Muscle layer of colon (tissue), 2 donors: ENCODE results near the gene SATB1.

Source experiments
- H3K27ac ChIP-seq: one replicate; pipeline ENCODE4 v1.7.0; 2013; ENCODE audit warnings: low read depth, mild to moderate bottlenecking, low read length, moderate library complexity
- H3K27me3 ChIP-seq, 2 donors: one replicate each; pipeline ENCODE4 v1.7.0; 2013; ENCODE audit warnings: low read length in 2 of 2, mild to moderate bottlenecking in 2 of 2; ENCODE audit not compliant: insufficient read depth in 2 of 2, control insufficient read depth in 1 of 2
- H3K36me3 ChIP-seq: one replicate; pipeline ENCODE4 v1.7.0; 2013; ENCODE audit warnings: mild to moderate bottlenecking, low read length; ENCODE audit not compliant: insufficient read depth
- H3K4me1 ChIP-seq: one replicate; pipeline ENCODE4 v1.7.0; 2013; ENCODE audit warnings: mild to moderate bottlenecking, low read length; ENCODE audit not compliant: insufficient read depth
- H3K4me3 ChIP-seq, 2 donors: one replicate each; pipeline ENCODE4 v1.7.0; 2013; ENCODE audit warnings: low read length in 2 of 2, low read depth in 1 of 2, mild to moderate bottlenecking in 1 of 2, moderate library complexity in 1 of 2
- H3K9ac ChIP-seq: one replicate; pipeline ENCODE4 v1.7.0; 2013; ENCODE audit warnings: low read length
- H3K9me3 ChIP-seq: one replicate; pipeline ENCODE4 v1.7.0; 2013; ENCODE audit warnings: mild to moderate bottlenecking, low read length
- donor health status: abdominal sarcoma.
- donor health status: Adenocarcinoma of cecum.

The SATB1 gene

GRCh38 chr3:18428991-18429745, 4.0 kb upstream of the SATB1 start:
- no peak overlapping the region for H3K4me3 ChIP-seq

GRCh38 chr3:18428036-18428435, 2.9 kb upstream of the SATB1 start:
- Histone ChIP-seq H3K9me3 (no peaks in the 10 kb centered on the region), H3K36me3 (no peaks in the 10 kb centered on the region), H3K9ac (no peak overlapping the region), H3K27ac (no peak overlapping the region), H3K27me3 (no peaks in the 10 kb centered on the region), H3K4me3 (no peak overlapping the region), H3K4me1 (peaks cover 9% of the 10 kb centered on the region)

More at GRCh38 chr3:18428991-18429745, 4.0 kb upstream of the SATB1 start:
- Histone ChIP-seq H3K27me3 (no peaks in the 10 kb centered on the region), H3K27ac (no peak overlapping the region), H3K9ac (no peak overlapping the region), H3K4me1 (peaks cover 9% of the 10 kb centered on the region), H3K9me3 (no peaks in the 10 kb centered on the region), H3K36me3 (no peaks in the 10 kb centered on the region)

- no peak overlapping the region for H3K9ac ChIP-seq
- H3K27ac ChIP-seq: no peak overlapping the region
- no peaks in the 10 kb centered on the region for H3K9me3 ChIP-seq
- H3K4me3 ChIP-seq: no peak overlapping the region
- no peaks in the 10 kb centered on the region for H3K27me3 ChIP-seq
- peaks cover 9% of the 10 kb centered on the region for H3K4me1 ChIP-seq
- no peaks in the 10 kb centered on the region for H3K36me3 ChIP-seq
Observed at GRCh38 chr3:18426597-18427193, 1.6 kb upstream of the SATB1 start.

- Histone ChIP-seq H3K27ac (peak overlapping the region; percentile 94), H3K36me3 (peaks cover under 1% of the 10 kb centered on the region), H3K4me3 (peak overlapping the region; percentile 49 to 72), H3K27me3 (no peaks in the 10 kb centered on the region), H3K4me1 (peaks cover 9% of the 10 kb centered on the region), H3K9me3 (no peaks in the 10 kb centered on the region), H3K9ac (no peak overlapping the region)
Observed at GRCh38 chr3:18425641-18426257, 610 bp upstream of the SATB1 start.

- Histone ChIP-seq H3K4me1 (peaks cover 15% of the 10 kb centered on the region), H3K27ac (peak overlapping the region; percentile 94), H3K9ac (peak overlapping the region; percentile 59), H3K27me3 (no peaks in the 10 kb centered on the region), H3K9me3 (no peaks in the 10 kb centered on the region), H3K4me3 (peak overlapping the region; percentile 91 to 97), H3K36me3 (peaks cover 6% of the 10 kb centered on the region)
Observed at GRCh38 chr3:18424213-18424728, 868 bp downstream of the SATB1 start.

GRCh38 chr3:18423401-18424212, 1.5 kb downstream of the SATB1 start:
- peak overlapping the region; percentile 94 for H3K27ac ChIP-seq
- H3K9me3 ChIP-seq: no peaks in the 10 kb centered on the region
- peak overlapping the region; percentile 59 for H3K9ac ChIP-seq
- H3K4me1 ChIP-seq: peaks cover 21% of the 10 kb centered on the region
- peak overlapping the region; percentile 91 to 97 for H3K4me3 ChIP-seq
- peaks cover 6% of the 10 kb centered on the region for H3K36me3 ChIP-seq
- no peaks in the 10 kb centered on the region for H3K27me3 ChIP-seq

GRCh38 chr3:18422972-18423371, 2.2 kb downstream of the SATB1 start:
- H3K27ac ChIP-seq: peak overlapping the region; percentile 52
- H3K4me1 ChIP-seq: peaks cover 28% of the 10 kb centered on the region
- peak overlapping the region in 1 of 2 donors; percentile 91 for H3K4me3 ChIP-seq
- no peaks in the 10 kb centered on the region for H3K27me3 ChIP-seq
- H3K9me3 ChIP-seq: no peaks in the 10 kb centered on the region
- H3K36me3 ChIP-seq: peaks cover 6% of the 10 kb centered on the region
- H3K9ac ChIP-seq: peak overlapping the region; percentile 30

- H3K4me3 ChIP-seq: no peak overlapping the region
- no peaks in the 10 kb centered on the region for H3K27me3 ChIP-seq
- no peaks in the 10 kb centered on the region for H3K9me3 ChIP-seq
- H3K27ac ChIP-seq: no peak overlapping the region
- peaks cover 10% of the 10 kb centered on the region for H3K36me3 ChIP-seq
- H3K4me1 ChIP-seq: peaks cover 25% of the 10 kb centered on the region
- H3K9ac ChIP-seq: no peak overlapping the region
Observed at GRCh38 chr3:18420555-18420954, 4.6 kb downstream of the SATB1 start.

- Histone ChIP-seq H3K9ac (no peak overlapping the region), H3K4me3 (no peak overlapping the region), H3K9me3 (no peaks in the 10 kb centered on the region), H3K36me3 (peaks cover 18% of the 10 kb centered on the region), H3K27me3 (no peaks in the 10 kb centered on the region), H3K27ac (no peak overlapping the region), H3K4me1 (peaks cover 25% of the 10 kb centered on the region)
Observed at GRCh38 chr3:18419232-18419631, 5.9 kb downstream of the SATB1 start.

GRCh38 chr3:18417904-18418572, 7.1 kb downstream of the SATB1 start:
- Histone ChIP-seq H3K4me3 (no peak overlapping the region), H3K9ac (no peak overlapping the region), H3K9me3 (no peaks in the 10 kb centered on the region), H3K27ac (no peak overlapping the region), H3K4me1 (peaks cover 25% of the 10 kb centered on the region), H3K36me3 (peaks cover 18% of the 10 kb centered on the region), H3K27me3 (no peaks in the 10 kb centered on the region)
